SHP77 treated with DMSO at 0.1 percent for 48 hours (cell line): ENCODE measurements around the gene ZSWIM5.

ENCODE experiments used
- DNase-seq: peaks from one replicate; lab custom pipeline; 2025; lab: John Stamatoyannopoulos, UW

ZSWIM5 gene

GRCh38 chr1:45018599-45019230 lies 187.7 kb downstream of the ZSWIM5 start:
- DNase-seq: peak; percentile 85

- no peak for DNase-seq
Measured at GRCh38 chr1:45016767-45017166, 189.6 kb downstream of the ZSWIM5 start.

- DNase-seq: no peak
Measured at GRCh38 chr1:45016090-45016697, 190.2 kb downstream of the ZSWIM5 start.

- no peak for DNase-seq
Measured at GRCh38 chr1:45015683-45016082, 190.7 kb downstream of the ZSWIM5 start.

- peak; percentile 52 for DNase-seq
Measured at GRCh38 chr1:45014321-45015028, 191.9 kb downstream of the ZSWIM5 start.

- DNase-seq: no peak
Measured at GRCh38 chr1:45013551-45014209, 192.7 kb downstream of the ZSWIM5 start.

GRCh38 chr1:45012639-45013278 lies 193.6 kb downstream of the ZSWIM5 start:
- peak; percentile 26 for DNase-seq

- DNase-seq: peak; percentile 94
Measured at GRCh38 chr1:45011837-45012638, 194.4 kb downstream of the ZSWIM5 start, which contains the start of gene UROD. TSS of gene UROD (plus strand) at chr1:45012254. CDS start at chr1:45012266, 12 bp downstream.

- peak; percentile 72 for DNase-seq
Measured at GRCh38 chr1:45010855-45011811, 195.3 kb downstream of the ZSWIM5 start, which contains the start of gene HECTD3. TSS of gene HECTD3 (minus strand) at chr1:45011324. CDS start at chr1:45011257, 67 bp downstream.

- no peak for DNase-seq
Measured at GRCh38 chr1:45009956-45010854, 196.2 kb downstream of the ZSWIM5 start.

- no peak for DNase-seq
Measured at GRCh38 chr1:45009296-45009865, 197.0 kb downstream of the ZSWIM5 start.

GRCh38 chr1:45008516-45008915 lies 197.9 kb downstream of the ZSWIM5 start:
- no peak for DNase-seq

GRCh38 chr1:45008076-45008475 lies 198.3 kb downstream of the ZSWIM5 start:
- no peak for DNase-seq

GRCh38 chr1:45007311-45007710 lies 199.1 kb downstream of the ZSWIM5 start:
- DNase-seq: no peak

GRCh38 chr1:45005761-45006160 lies 200.6 kb downstream of the ZSWIM5 start:
- DNase-seq: no peak

- no peak for DNase-seq
Measured at GRCh38 chr1:45004281-45004920, 202.0 kb downstream of the ZSWIM5 start.

GRCh38 chr1:45003741-45004140 lies 202.7 kb downstream of the ZSWIM5 start:
- no peak for DNase-seq
